DND-41 (cell line): ENCODE measurements around the gene BCL7C.

Source experiments
- ATAC-seq: fragments of 200-7000 bp; cut with Tn5 transposase; 3 replicates; pipeline ENCODE4 v1.9.1; 2021; ENCODE audit warnings: low read depth; ENCODE audit not compliant: insufficient read depth
- DNase-seq: peaks from one replicate; pipeline ENCODE4 v3.0.0-alpha.2; 2020
- H2AFZ ChIP-seq: 2 replicates; pipeline ENCODE4 v1.6.0; 2012; ENCODE audit warnings: low read depth, low read length
- H3K27ac ChIP-seq: 2 replicates; pipeline ENCODE4 v1.5.1; 2012; ENCODE audit warnings: low read length, inconsistent platforms
- H3K27me3 ChIP-seq: fragments of 200-600 bp; sonication (generic); 2 replicates; pipeline ENCODE4 v1.6.0; 2012; ENCODE audit warnings: low read length, mild to moderate bottlenecking, inconsistent platforms; ENCODE audit not compliant: insufficient read depth, poor library complexity
- H3K36me3 ChIP-seq: 2 replicates; pipeline ENCODE4 v1.5.1; 2012; ENCODE audit warnings: low read length, inconsistent platforms; ENCODE audit not compliant: insufficient read depth
- H3K4me1 ChIP-seq: 2 replicates; pipeline ENCODE4 v1.5.1; 2012; ENCODE audit warnings: mild to moderate bottlenecking, low read length; ENCODE audit not compliant: insufficient read depth
- H3K4me2 ChIP-seq: 2 replicates; pipeline ENCODE4 v1.6.0; 2012; ENCODE audit warnings: mild to moderate bottlenecking, moderate library complexity, low read length, inconsistent platforms; ENCODE audit not compliant: insufficient read depth
- H3K4me3 ChIP-seq, 2 experiments: fragments of 200-600 bp in 1 of 2; shearing (Covaris generic) in 1 of 2; 2 replicates each; pipeline ENCODE4 v1.5.1; 2012 to 2016; ENCODE audit warnings: inconsistent platforms in 2 of 2, low read length in 2 of 2, mild to moderate bottlenecking in 2 of 2, low read depth in 1 of 2, moderate library complexity in 1 of 2
- H3K79me2 ChIP-seq: 2 replicates; pipeline ENCODE4 v1.6.0; 2012; ENCODE audit warnings: low read length, inconsistent platforms; ENCODE audit not compliant: insufficient read depth
- H3K9ac ChIP-seq: 2 replicates; pipeline ENCODE4 v1.6.0; 2012; ENCODE audit warnings: low read depth, mild to moderate bottlenecking, inconsistent platforms, low read length, moderate library complexity
- H3K9me3 ChIP-seq: 2 replicates; pipeline ENCODE4 v1.5.1; 2012; ENCODE audit warnings: low read length, moderate library complexity, mild to moderate bottlenecking, inconsistent platforms; ENCODE audit not compliant: insufficient read depth, severe bottlenecking
- H4K20me1 ChIP-seq: 2 replicates; pipeline ENCODE4 v1.6.0; 2012; ENCODE audit warnings: low read length; ENCODE audit not compliant: insufficient read depth
- EZH2 ChIP-seq: IDR thresholded peaks from 3 replicates; pipeline ENCODE4 v1.6.1; 2012; ENCODE audit warnings: borderline replicate concordance, low read depth, mild to moderate bottlenecking, moderate library complexity, low read length, inconsistent platforms; ENCODE audit not compliant: severe bottlenecking
- TF ChIP-seq, protein P1 (sequence below): IDR thresholded peaks from 2 replicates; pipeline ENCODE4 v1.5.1; 2012; ENCODE audit warnings: borderline replicate concordance, low read length, moderate library complexity, mild to moderate bottlenecking; ENCODE audit not compliant: poor library complexity, severe bottlenecking; ENCODE audit errors: extremely low read depth

Gene BCL7C

DNA sequence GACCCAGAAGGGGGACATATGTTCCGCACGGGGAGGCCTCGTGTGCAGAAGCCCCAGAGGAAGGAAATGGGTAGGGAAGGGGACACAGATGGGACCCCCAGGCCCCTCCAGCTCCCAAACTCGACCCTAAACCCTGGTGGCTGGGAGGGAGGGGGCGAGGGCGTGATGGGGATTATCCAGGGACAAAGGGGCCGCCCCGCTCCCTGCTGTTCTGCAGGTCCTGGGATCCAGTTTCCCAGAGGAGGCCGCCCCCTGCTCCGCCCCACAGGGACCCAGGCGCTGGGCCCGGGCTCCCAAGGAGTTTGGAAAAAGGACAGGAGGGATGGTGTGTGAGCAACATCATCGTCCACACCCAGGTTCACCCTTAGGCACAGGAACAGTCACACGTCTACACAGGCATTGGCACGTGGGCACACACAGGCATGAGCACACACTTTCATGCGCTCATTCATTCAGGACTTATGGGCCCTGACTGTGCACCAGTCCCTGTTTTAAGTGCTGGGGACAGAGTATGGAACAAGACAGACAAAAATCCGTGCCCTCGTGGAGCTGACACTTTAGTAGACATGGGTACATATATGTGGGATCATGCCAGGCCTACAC is 16.7 kb upstream of the BCL7C start:
- no peak overlapping the region for H3K9ac ChIP-seq
- H3K4me3 ChIP-seq, result no peak overlapping the region
- no peaks in the 10 kb centered on the region for H3K79me2 ChIP-seq
- H3K36me3 ChIP-seq, result no peaks in the 10 kb centered on the region
- no peaks in the 10 kb centered on the region for H3K27me3 ChIP-seq
- no peak overlapping the region for H3K27ac ChIP-seq
- no peak overlapping the region for H2AFZ ChIP-seq
- H3K4me1 ChIP-seq, result no peaks in the 10 kb centered on the region
- no peak for TF ChIP-seq EZH2
- TF ChIP-seq, protein P1, sequence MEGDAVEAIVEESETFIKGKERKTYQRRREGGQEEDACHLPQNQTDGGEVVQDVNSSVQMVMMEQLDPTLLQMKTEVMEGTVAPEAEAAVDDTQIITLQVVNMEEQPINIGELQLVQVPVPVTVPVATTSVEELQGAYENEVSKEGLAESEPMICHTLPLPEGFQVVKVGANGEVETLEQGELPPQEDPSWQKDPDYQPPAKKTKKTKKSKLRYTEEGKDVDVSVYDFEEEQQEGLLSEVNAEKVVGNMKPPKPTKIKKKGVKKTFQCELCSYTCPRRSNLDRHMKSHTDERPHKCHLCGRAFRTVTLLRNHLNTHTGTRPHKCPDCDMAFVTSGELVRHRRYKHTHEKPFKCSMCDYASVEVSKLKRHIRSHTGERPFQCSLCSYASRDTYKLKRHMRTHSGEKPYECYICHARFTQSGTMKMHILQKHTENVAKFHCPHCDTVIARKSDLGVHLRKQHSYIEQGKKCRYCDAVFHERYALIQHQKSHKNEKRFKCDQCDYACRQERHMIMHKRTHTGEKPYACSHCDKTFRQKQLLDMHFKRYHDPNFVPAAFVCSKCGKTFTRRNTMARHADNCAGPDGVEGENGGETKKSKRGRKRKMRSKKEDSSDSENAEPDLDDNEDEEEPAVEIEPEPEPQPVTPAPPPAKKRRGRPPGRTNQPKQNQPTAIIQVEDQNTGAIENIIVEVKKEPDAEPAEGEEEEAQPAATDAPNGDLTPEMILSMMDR, result no peak
- no peak for DNase-seq
- ATAC-seq, result no peak
- H4K20me1 ChIP-seq, result no peaks in the 10 kb centered on the region
- no peaks in the 10 kb centered on the region for H3K9me3 ChIP-seq
- H3K4me2 ChIP-seq, result no peak overlapping the region

DNA sequence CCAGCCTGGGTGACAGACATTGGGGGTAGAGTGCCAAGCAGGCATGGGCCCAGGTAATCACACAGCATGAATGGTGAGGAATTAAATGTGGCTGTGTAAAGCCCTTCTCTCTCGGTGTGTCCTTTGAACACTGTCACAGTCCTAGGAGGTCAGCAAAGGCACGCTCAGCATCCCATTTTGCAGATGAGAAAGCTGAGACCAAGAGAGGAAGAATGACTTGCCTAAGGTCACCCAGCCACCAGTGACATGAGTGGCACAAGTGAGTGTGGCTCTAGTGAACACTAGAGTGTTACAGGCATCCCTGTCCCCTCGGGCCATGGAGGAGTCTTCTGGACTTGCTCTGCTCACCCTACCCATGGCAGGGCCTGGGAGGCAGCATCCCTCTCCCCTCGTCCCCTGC is 13.2 kb upstream of the BCL7C start:
- H3K4me2 ChIP-seq, result no peak overlapping the region
- no peaks in the 10 kb centered on the region for H3K9me3 ChIP-seq
- no peak overlapping the region for H3K27ac ChIP-seq
- H3K4me3 ChIP-seq, result no peak overlapping the region
- DNase-seq (no peak), ATAC-seq (no peak)
- no peak overlapping the region for H3K9ac ChIP-seq
- no peaks in the 10 kb centered on the region for H4K20me1 ChIP-seq
- peaks cover 27% of the 10 kb centered on the region for H3K4me1 ChIP-seq
- TF ChIP-seq, protein P1, result no peak
- TF ChIP-seq EZH2, result no peak
- H3K79me2 ChIP-seq, result peaks cover 2% of the 10 kb centered on the region; the same call in 1 of the 2 replicates
- H3K36me3 ChIP-seq, result no peaks in the 10 kb centered on the region
- no peak overlapping the region for H2AFZ ChIP-seq
- no peaks in the 10 kb centered on the region for H3K27me3 ChIP-seq

DNA sequence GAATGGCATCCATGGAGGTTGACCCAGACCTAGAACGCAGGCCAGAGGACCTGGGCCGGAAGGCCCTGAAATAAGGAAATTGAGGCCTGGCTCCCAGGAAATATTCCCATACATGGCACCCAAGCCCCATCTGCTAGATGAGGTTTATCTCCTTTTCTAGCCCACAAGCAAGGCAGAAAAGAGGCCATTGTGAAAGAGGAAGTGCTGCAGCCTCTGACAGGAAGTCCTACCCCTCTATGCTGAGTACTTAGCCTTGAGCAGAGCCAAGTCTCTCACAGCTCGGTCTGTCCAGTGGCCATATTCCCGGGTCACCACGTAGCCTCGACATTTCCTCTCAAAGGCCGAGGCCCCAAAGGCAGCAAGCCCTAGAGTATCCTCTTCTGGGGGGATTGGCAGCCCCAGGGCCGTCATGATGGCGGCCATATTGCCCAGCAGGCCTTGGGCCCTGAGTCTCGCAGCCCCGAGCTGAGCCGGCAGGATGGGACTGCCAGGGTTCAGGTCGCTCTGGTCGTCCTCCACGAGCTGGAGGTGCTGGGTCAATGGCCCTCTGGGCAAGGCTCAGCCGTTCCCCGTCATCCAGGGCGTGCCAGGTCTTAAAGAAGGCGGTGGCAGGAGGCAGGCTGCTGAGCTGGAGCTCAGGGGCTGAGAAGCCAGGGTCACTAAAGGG is 10.4 kb upstream of the BCL7C start:
- Histone ChIP-seq H3K9me3 (no peaks in the 10 kb centered on the region), H4K20me1 (no peaks in the 10 kb centered on the region), H3K9ac (peak overlapping the region; percentile 6; the same call in 1 of the 2 replicates), H3K79me2 (peaks cover 2% of the 10 kb centered on the region; the same call in 1 of the 2 replicates), H2AFZ (peak overlapping the region; percentile 86), H3K4me2 (peak overlapping the region; percentile 21; the same call in 1 of the 2 replicates), H3K36me3 (no peaks in the 10 kb centered on the region), H3K27ac (peak overlapping the region; percentile 96), H3K27me3 (no peaks in the 10 kb centered on the region), H3K4me3 (peak overlapping the region in 1 of 2 experiments; percentile 26; a peak in 2 of 4 replicates), H3K4me1 (peaks cover 37% of the 10 kb centered on the region)
- TF ChIP-seq, protein P1, result no peak
- TF ChIP-seq EZH2, result no peak
- no peak for ATAC-seq
- DNase-seq, result no peak
